Measurements from ENCODE around the gene COLEC12.

Gene COLEC12

DNA sequence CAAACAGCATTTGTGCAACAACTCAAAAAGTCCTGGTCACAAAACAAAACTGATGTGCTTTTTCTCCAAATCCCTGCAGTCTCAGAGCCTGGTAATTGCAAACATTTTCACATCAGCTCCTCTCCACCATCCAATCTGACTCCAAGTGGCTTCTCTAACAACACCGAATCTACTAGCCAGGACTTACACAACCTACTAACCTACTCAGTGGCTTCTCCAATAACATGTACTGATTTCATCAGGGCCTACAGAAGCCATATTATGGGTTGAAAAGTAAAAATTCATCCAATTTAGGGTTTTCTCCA, 104.3 kb downstream of the COLEC12 start:
- in situ Hi-C loops (cut with MboI; ENCODE audit: low pct_unique_long_range_greater_than_20kb, low sequenced_read_pairs) = no loop called here
- DNase-seq = no peak

- DNase-seq = no peak
- in situ Hi-C loops (cut with MboI; ENCODE audit: low pct_unique_long_range_greater_than_20kb, low sequenced_read_pairs) = no loop called here
These were observed 104.8 kb downstream of the COLEC12 start for GRCh38 chr18:395456-396250.

DNA sequence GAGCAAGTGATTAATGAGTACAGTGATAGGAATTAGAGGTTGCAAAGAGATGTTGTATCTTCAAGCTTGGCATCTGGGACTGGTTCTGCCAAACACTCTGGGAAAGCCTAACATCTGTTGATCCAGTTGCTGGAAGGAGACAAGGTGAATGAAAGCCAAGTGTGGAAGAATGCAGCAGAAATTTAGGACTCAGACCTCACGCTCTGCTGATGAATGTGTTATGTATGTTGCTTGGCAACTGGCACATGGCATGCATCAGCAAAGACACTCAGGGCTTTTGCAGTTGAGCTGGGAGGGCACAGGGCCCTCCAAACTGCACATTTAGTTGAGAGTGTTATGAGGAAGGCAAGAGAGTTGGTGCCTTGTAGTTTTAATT, 105.5 kb downstream of the COLEC12 start:
- in situ Hi-C loops (cut with MboI; ENCODE audit: low pct_unique_long_range_greater_than_20kb, low sequenced_read_pairs) = no loop called here

GRCh38 chr18:394262-394986, 106.1 kb downstream of the COLEC12 start:
- DNase-seq = no peak
- in situ Hi-C loops (cut with MboI; ENCODE audit: low pct_unique_long_range_greater_than_20kb, low sequenced_read_pairs) = no loop called here

More for the DNA sequence above, 105.5 kb downstream of the COLEC12 start:
- no peak for DNase-seq

GRCh38 chr18:393574-393957, 106.9 kb downstream of the COLEC12 start:
- DNase-seq = no peak
- in situ Hi-C loops (cut with MboI; ENCODE audit: low pct_unique_long_range_greater_than_20kb, low sequenced_read_pairs) = no loop called here

- in situ Hi-C loops (cut with MboI; ENCODE audit: low pct_unique_long_range_greater_than_20kb, low sequenced_read_pairs) = no loop called here
- DNase-seq = no peak
These were observed 107.5 kb downstream of the COLEC12 start for GRCh38 chr18:392928-393573.

DNA sequence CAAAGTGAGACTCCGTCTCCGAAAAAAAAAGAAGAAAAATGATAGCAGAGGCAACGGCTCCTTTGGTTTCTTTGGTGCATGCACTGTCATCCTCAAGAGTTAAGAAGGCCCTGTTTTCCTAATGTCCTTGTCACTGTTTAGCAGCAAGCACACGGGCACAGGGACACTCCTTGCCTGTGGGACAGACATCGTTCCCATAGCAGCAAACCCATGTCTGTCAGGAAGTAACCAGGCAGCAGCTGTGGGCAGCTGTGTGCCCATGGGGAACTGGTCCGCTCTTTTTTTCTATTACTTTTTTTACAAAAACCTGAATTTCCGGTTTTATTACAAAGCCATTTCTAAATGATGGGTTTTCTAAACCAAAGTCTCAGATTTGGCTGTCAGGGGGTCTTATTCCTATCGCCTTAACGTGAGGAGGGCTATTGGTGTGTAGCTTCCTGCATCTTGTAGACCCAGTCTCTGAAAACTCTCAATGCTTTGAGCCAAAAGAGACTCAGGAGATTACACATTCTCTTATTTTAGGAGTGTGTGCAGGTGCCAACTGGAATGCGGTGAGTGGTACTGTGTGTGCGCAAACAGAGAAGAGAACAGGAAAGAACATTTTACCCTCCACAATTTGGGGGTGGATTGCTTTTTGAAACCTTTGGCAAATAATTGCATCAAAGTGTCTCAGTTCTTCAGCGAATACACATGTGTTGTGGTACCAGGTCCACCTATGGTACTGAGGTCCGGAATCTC, 109.6 kb downstream of the COLEC12 start:
- DNase-seq = no peak
- in situ Hi-C loops (cut with MboI; ENCODE audit: low pct_unique_long_range_greater_than_20kb, low sequenced_read_pairs) = no loop called here

GRCh38 chr18:389658-390357, 110.7 kb downstream of the COLEC12 start:
- DNase-seq = no peak
- in situ Hi-C loops (cut with MboI; ENCODE audit: low pct_unique_long_range_greater_than_20kb, low sequenced_read_pairs) = no loop called here

GRCh38 chr18:388200-388599, 112.3 kb downstream of the COLEC12 start:
- DNase-seq = no peak
- in situ Hi-C loops (cut with MboI; ENCODE audit: low pct_unique_long_range_greater_than_20kb, low sequenced_read_pairs) = no loop called here

GRCh38 chr18:386994-387393, 113.5 kb downstream of the COLEC12 start:
- no peak for DNase-seq
- in situ Hi-C loops (cut with MboI; ENCODE audit: low pct_unique_long_range_greater_than_20kb, low sequenced_read_pairs) = no loop called here

GRCh38 chr18:384897-385296, 115.6 kb downstream of the COLEC12 start:
- no peak for DNase-seq
- in situ Hi-C loops (cut with MboI; ENCODE audit: low pct_unique_long_range_greater_than_20kb, low sequenced_read_pairs) = no loop called here

GRCh38 chr18:383135-383534, 117.4 kb downstream of the COLEC12 start:
- in situ Hi-C loops (cut with MboI; ENCODE audit: low pct_unique_long_range_greater_than_20kb, low sequenced_read_pairs) = no loop called here
- DNase-seq = no peak

DNA sequence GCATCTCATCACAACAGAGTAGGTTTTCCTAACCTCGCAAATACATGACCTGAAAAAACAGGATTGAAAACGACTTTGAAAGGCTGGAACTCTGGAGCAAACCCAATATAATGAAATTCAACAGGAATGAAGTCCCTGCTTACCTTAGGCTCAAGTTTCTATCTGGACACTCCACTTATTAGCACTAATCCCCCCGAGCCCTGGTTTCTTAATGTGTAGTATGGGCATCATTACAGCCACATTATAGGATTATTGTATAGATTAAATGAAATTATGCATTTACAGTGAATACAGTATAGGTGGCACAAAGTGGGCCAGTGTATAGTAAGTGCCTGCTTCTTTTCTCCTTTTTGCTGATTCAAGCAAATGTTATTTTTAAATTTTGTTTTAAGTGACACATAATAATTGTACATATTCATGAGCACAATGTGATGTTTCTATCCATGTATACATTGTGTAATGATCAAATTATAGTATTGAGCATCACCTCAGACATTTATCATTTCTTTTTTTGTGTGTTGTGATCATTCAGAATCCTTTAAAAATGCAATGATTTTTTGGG, 118.0 kb downstream of the COLEC12 start:
- DNase-seq = no peak
- in situ Hi-C loops (cut with MboI; ENCODE audit: low pct_unique_long_range_greater_than_20kb, low sequenced_read_pairs) = no loop called here

DNA sequence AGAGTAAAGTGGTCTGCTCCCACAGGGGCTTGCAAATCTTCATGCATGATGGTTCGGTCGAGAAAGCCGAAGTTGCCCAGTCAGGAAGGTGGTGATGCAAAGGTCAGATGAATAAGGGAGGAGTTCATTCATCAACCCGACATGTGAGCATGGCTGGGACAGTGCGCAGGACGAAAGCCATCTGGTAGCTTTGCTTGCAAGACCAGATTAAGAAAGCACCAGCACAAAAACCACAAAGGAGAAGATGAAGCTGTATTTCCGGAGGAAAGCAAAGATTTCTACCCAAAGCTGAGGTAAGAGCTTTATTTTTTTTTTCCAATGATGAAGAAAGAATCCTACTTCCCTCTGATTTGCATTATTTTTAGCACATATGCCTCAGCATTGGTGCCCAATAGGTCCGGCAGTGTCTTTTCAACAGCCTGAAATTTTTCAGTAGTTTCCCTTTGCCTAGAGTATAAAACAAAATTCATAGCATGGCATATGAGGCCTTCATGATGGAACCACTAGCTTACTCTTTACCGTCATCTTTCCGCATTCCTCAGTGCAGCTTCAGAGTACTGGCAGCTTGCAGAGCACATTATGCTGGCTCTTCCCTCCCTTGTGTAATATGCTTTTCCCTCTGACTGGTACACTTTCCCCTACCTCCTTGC, 120.7 kb downstream of the COLEC12 start:
- DNase-seq = peak; percentile 46
- in situ Hi-C loops (cut with MboI; ENCODE audit: low pct_unique_long_range_greater_than_20kb, low sequenced_read_pairs) = no loop called here

DNA sequence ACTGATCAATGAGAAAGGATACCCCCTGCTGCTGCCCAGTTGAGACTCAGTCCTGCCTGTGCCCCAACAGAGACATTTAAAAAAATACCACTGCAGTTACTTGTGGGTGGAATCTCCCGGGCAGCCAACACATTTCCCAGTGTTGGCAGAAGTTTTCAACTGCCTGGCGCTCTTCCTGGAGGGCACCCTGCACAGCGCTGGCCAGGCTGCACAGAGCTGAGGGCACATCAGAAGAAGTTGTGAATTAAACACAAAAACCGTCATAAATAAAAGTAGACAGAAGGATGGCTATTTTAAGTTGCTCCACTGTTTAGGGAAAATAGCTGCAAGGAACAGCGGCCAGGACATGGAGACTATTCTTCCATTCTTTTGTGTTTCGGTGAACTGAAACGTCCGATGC, 122.4 kb downstream of the COLEC12 start:
- in situ Hi-C loops (cut with MboI; ENCODE audit: low pct_unique_long_range_greater_than_20kb, low sequenced_read_pairs) = no loop called here
- DNase-seq = no peak

- in situ Hi-C loops (cut with MboI; ENCODE audit: low pct_unique_long_range_greater_than_20kb, low sequenced_read_pairs) = no loop called here
These were observed 123.4 kb downstream of the COLEC12 start for GRCh38 chr18:377088-377487.

GRCh38 chr18:376311-376710, 124.2 kb downstream of the COLEC12 start:
- in situ Hi-C loops (cut with MboI; ENCODE audit: low pct_unique_long_range_greater_than_20kb, low sequenced_read_pairs) = no loop called here
- DNase-seq = no peak

More at GRCh38 chr18:377088-377487, 123.4 kb downstream of the COLEC12 start:
- DNase-seq = no peak

DNA sequence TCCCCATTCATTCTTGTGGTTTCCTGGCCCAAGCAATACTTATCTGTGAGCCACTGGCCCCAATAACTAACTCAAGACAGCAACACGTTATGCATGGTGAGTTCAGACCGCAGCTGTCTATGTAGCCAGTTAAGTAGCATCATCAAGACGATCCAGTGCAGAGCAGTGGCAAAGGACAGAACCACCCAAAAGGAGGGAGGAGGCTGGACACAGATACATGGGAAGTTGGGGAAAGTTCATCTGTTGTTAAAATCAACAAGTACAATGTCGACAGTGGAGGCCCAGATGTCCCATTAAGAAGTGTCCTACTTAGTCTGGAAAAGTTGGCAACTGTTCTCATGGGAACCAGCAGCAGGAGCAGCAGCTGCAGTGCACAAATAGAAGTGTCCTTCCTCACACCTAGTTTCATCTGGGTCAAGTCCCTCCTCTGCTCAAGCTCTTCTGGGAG, 125.8 kb downstream of the COLEC12 start:
- no peak for DNase-seq
- in situ Hi-C loops (cut with MboI; ENCODE audit: low pct_unique_long_range_greater_than_20kb, low sequenced_read_pairs) = no loop called here

Measured in KBM-7 (cell line).